Esophagus squamous epithelium (tissue), 5 donors: ENCODE measurements around the gene SLC46A2. TPM values are rescaled to one million over a fixed set of nuclear protein-coding genes. Genes with fewer than 3 reads are reported as not detected.

Experiments
- DNase-seq: peaks from one replicate; lab custom pipeline; 2025; lab: John Stamatoyannopoulos, UW
- H3K27ac ChIP-seq, 4 donors: fragments of 200-600 bp; sonication (generic); one replicate each; pipeline ENCODE4 v1.5.1; 2016 to 2019; ENCODE audit warnings: mild to moderate bottlenecking in 1 of 4
- H3K27me3 ChIP-seq, 4 donors: fragments of 200-600 bp; sonication (generic); 1 replicate in 3 of 4; 2 replicates in 1 of 4; pipeline versions ENCODE4 v1.5.1 to v1.6.0; 2017 to 2021; ENCODE audit warnings: antibody characterized with exemption in 1 of 4
- H3K36me3 ChIP-seq, 3 donors: fragments of 200-600 bp; sonication (generic); one replicate each; pipeline ENCODE4 v1.5.1; 2016 to 2019
- H3K4me1 ChIP-seq, 3 donors: fragments of 200-600 bp; sonication (generic); one replicate each; pipeline ENCODE4 v1.5.1; 2017 to 2019
- H3K4me3 ChIP-seq, 4 donors: fragments of 200-600 bp; sonication (generic); 1 replicate in 3 of 4; 2 replicates in 1 of 4; pipeline ENCODE4 v1.5.1; 2016 to 2019; ENCODE audit warnings: mild to moderate bottlenecking in 2 of 4, moderate library complexity in 1 of 4
- H3K9me3 ChIP-seq, 3 donors: fragments of 200-600 bp; sonication (generic); one replicate each; pipeline ENCODE4 v1.5.1; 2016 to 2019
- POLR2A ChIP-seq, 4 donors: fragments of 450-650 bp; IDR thresholded peaks; one replicate each; pipeline ENCODE4 v1.6.1; 2017; ENCODE audit warnings: antibody characterized with exemption in 4 of 4, mild to moderate bottlenecking in 4 of 4, moderate library complexity in 3 of 4
- WGBS, 2 donors: methylation state at CpG; one replicate each; pipeline ENCODE4 v1.1.5; 2018; 5-methylcytosine and 5-hydroxymethylcytosine counted together
- intact Hi-C: fragments of 100-400 bp; cut with DNase I; formaldehyde crosslinking; loops from one replicate; pipeline ENCODE4 v1.15.0; 2022
- total RNA-seq, 4 donors: library from RNA; depleted of rRNA; stranded (reverse); fragments of >200 nt; gene quantifications; one replicate each; pipeline ENCODE4 v1.1.0, GENCODE V29; 2016
- TF ChIP-seq, protein P1 (sequence below), 6 experiments: fragments of 450-650 bp in 4 of 6; fragments of 200-600 bp in 2 of 6; sonication (generic) in 2 of 6; IDR thresholded peaks; one replicate each; pipeline ENCODE4 v1.5.1; 2016 to 2019; ENCODE audit warnings: antibody characterized with exemption in 6 of 6, mild to moderate bottlenecking in 4 of 6, moderate library complexity in 4 of 6
- donor health status: DM: yes; HTN: yes; CAD: no.

SLC46A2 gene
- total RNA-seq, 4 donors from 2014 or later, result 0.09 to 1.6 (median 0.57) TPM

GRCh38 chr9:112863214-112863613 is 27.5 kb downstream of the SLC46A2 start:
- TF ChIP-seq, protein P1, sequence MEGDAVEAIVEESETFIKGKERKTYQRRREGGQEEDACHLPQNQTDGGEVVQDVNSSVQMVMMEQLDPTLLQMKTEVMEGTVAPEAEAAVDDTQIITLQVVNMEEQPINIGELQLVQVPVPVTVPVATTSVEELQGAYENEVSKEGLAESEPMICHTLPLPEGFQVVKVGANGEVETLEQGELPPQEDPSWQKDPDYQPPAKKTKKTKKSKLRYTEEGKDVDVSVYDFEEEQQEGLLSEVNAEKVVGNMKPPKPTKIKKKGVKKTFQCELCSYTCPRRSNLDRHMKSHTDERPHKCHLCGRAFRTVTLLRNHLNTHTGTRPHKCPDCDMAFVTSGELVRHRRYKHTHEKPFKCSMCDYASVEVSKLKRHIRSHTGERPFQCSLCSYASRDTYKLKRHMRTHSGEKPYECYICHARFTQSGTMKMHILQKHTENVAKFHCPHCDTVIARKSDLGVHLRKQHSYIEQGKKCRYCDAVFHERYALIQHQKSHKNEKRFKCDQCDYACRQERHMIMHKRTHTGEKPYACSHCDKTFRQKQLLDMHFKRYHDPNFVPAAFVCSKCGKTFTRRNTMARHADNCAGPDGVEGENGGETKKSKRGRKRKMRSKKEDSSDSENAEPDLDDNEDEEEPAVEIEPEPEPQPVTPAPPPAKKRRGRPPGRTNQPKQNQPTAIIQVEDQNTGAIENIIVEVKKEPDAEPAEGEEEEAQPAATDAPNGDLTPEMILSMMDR (IDR thresholded peaks at IDR 0.05), result no peak
- no peak for TF ChIP-seq POLR2A (IDR thresholded peaks at IDR 0.05)
- H3K27ac ChIP-seq, result peak overlapping the region in 2 of 4 donors; percentile 31 to 70
- WGBS, 2 donors, result 0 to 6% methylated on average over 1 to 3 of the region's 4 CpGs
- H3K4me3 ChIP-seq, result no peak overlapping the region
- H3K27me3 ChIP-seq, result no peaks in the 10 kb centered on the region
- DNase-seq, result no peak
- intact Hi-C loops, result no loop called here
- H3K36me3 ChIP-seq, result peaks cover 0 to 22% (median 0%) of the 10 kb centered on the region in 3 donors
- H3K9me3 ChIP-seq, result no peaks in the 10 kb centered on the region
- peaks cover 0 to 32% (median 6%) of the 10 kb centered on the region in 3 donors for H3K4me1 ChIP-seq

DNA sequence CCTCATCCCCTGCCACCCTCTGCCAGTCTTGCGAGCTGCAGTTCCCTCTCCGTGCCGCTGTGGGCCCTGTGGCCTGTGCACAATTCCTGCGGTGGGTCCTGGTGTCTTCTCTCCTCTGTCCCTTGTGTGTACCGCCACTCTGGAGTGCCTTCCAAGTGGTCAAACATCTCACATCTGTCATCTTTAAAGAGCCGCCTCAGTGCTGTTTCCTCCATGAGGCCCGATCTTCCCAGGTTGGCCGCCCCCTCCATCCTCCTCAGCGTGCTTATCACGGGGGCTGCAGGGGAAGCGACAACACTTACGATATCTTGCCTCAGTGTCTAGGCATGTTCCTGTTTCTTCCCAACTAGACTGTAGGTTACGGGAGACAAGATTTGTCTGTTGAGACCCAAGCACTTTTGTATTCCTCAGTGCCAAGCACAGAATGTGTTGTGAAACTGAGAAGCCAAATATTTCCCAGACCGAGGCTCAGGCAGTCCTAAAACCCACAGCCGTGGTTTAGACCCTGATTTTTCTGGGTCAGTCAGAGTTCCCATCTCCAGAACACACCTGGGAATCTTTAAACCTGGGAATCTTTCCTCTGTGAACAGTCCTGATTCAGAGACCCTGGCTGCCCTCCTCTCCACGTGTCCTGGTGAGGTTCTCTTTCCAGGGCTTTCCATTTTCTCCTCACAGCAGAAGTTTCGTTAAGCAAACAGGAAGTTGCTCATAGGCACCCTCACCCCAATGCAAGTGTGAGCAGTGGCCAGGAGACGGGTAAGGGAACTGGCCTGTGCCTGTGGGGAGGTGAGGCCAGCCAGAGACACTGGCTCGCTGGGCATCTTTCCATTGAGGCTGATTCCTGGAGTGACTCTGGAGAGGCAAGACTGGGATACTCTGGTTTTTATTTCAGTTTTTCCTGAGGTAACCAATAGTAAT is 28.8 kb downstream of the SLC46A2 start:
- no peak overlapping the region for H3K4me3 ChIP-seq
- H3K27me3 ChIP-seq, result no peaks in the 10 kb centered on the region
- peaks cover 0 to 21% (median 0%) of the 10 kb centered on the region in 3 donors for H3K4me1 ChIP-seq
- intact Hi-C loops, result no loop called here
- peaks cover 0 to 20% (median 0%) of the 10 kb centered on the region in 3 donors for H3K36me3 ChIP-seq
- no peak for DNase-seq
- no peaks in the 10 kb centered on the region for H3K9me3 ChIP-seq
- peak overlapping the region in 2 of 4 donors; percentile 52 to 70 for H3K27ac ChIP-seq
- WGBS, 2 donors, result 78 to 80% methylated on average over 17 to 18 of the region's 19 CpGs
- no peak for TF ChIP-seq POLR2A (IDR thresholded peaks at IDR 0.05)
- TF ChIP-seq, protein P1 (IDR thresholded peaks at IDR 0.05), result no peak

- Histone ChIP-seq H3K4me3 (no peak overlapping the region), H3K9me3 (no peaks in the 10 kb centered on the region), H3K36me3 (peaks cover 0 to 16% (median 0%) of the 10 kb centered on the region in 3 donors), H3K27ac (peak overlapping the region in 2 of 4 donors; percentile 52 to 70), H3K27me3 (no peaks in the 10 kb centered on the region), H3K4me1 (peaks cover 0 to 21% (median 0%) of the 10 kb centered on the region in 3 donors)
- DNase-seq, result no peak
- WGBS, 2 donors, result 88 to 93% methylated on average over 3 of the region's 3 CpGs
- intact Hi-C loops, result no loop called here
- TF ChIP-seq, protein P1 (IDR thresholded peaks at IDR 0.05), result no peak
- no peak for TF ChIP-seq POLR2A (IDR thresholded peaks at IDR 0.05)
These were observed 29.5 kb downstream of the SLC46A2 start for GRCh38 chr9:112861155-112861554.

GRCh38 chr9:112860451-112860850 is 30.2 kb downstream of the SLC46A2 start:
- H3K27ac ChIP-seq, result no peak overlapping the region
- 93 to 100% methylated on average over 1 of the region's 1 CpG for WGBS, 2 donors
- no peak overlapping the region for H3K4me3 ChIP-seq
- H3K27me3 ChIP-seq, result no peaks in the 10 kb centered on the region
- TF ChIP-seq POLR2A (IDR thresholded peaks at IDR 0.05), result no peak
- TF ChIP-seq, protein P1 (IDR thresholded peaks at IDR 0.05), result no peak
- DNase-seq, result no peak
- H3K36me3 ChIP-seq, result peaks cover 0 to 10% (median 0%) of the 10 kb centered on the region in 3 donors
- no peaks in the 10 kb centered on the region for H3K9me3 ChIP-seq
- H3K4me1 ChIP-seq, result peaks cover 0 to 21% (median 0%) of the 10 kb centered on the region in 3 donors
- intact Hi-C loops, result no loop called here

GRCh38 chr9:112858625-112859147 is 32.0 kb downstream of the SLC46A2 start:
- no peaks in the 10 kb centered on the region for H3K9me3 ChIP-seq
- intact Hi-C loops, result no loop called here
- no peak overlapping the region for H3K27ac ChIP-seq
- peaks cover 0 to 21% (median 0%) of the 10 kb centered on the region in 3 donors for H3K4me1 ChIP-seq
- DNase-seq, result no peak
- H3K36me3 ChIP-seq, result peaks cover 0 to 10% (median 0%) of the 10 kb centered on the region in 3 donors
- no peak overlapping the region for H3K4me3 ChIP-seq
- TF ChIP-seq, protein P1 (IDR thresholded peaks at IDR 0.05), result no peak
- TF ChIP-seq POLR2A (IDR thresholded peaks at IDR 0.05), result no peak
- no peaks in the 10 kb centered on the region for H3K27me3 ChIP-seq
- WGBS, 2 donors, result 48 to 51% methylated on average over 6 of the region's 6 CpGs
